Endometrial microvascular endothelial cells (primary cell): Measurements from ENCODE around the gene CYP2F1. TPM values are rescaled to one million over a fixed set of nuclear protein-coding genes. Genes with fewer than 3 reads are reported as not detected.

Experiments used
- in situ Hi-C: cut with HindIII; loops from 2 replicates; pipeline ENCODE4 v1.10.0; 2017; ENCODE audit warnings: low sequenced_read_pairs, low pct_unique_long_range_greater_than_20kb; ENCODE audit errors: inconsistent ontology term
- total RNA-seq: library from RNA; depleted of rRNA; stranded (reverse); fragments of >200 nt; gene quantifications from one replicate; pipeline ENCODE4 v1.2.3, GENCODE V29; 2015; ENCODE audit errors: inconsistent ontology term

Gene CYP2F1
- total RNA-seq, 1 donor from 2014 or later, result not detected

DNA sequence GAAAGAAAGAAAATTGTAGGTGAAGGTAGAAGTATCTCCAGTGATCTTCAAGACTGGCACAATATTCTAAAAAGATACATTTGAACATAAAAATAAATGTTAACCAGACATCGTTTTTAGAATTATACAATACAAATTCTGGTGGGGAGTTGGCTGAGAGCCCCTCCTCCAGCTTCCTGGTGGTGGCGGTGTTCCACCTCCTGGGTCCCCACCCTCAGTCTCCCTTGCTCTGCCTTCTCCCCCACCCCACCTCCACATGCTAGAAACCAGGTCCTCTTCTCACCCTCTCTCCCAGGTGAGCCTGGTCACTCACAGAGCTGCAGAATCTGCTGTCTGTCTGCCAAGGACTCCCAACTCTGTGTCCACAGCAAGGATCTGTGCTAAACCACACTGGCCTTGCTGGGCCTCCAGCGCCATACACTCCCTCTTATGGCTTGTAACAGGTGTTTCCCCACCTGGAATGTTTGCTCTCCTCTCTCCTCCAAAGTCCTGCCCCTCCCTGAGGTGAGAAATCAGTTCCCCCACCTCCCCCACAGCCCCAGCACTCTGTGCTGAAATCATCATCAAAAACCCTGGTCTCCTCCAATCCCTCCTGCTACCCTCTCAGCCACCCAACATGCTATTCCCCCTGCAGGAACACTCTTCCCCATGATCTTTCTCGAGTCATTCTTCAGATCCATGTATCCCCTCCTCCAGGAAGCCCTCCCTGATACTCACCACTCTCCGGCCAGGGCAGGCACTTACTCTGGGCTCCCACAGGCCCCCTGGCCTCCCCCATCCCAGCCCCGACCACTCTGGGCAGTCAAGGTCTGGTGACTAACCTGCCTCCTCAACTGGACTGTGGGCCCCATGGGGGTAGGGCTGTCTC is 58.3 kb downstream of the CYP2F1 start:
- in situ Hi-C loops, result no loop called here

DNA sequence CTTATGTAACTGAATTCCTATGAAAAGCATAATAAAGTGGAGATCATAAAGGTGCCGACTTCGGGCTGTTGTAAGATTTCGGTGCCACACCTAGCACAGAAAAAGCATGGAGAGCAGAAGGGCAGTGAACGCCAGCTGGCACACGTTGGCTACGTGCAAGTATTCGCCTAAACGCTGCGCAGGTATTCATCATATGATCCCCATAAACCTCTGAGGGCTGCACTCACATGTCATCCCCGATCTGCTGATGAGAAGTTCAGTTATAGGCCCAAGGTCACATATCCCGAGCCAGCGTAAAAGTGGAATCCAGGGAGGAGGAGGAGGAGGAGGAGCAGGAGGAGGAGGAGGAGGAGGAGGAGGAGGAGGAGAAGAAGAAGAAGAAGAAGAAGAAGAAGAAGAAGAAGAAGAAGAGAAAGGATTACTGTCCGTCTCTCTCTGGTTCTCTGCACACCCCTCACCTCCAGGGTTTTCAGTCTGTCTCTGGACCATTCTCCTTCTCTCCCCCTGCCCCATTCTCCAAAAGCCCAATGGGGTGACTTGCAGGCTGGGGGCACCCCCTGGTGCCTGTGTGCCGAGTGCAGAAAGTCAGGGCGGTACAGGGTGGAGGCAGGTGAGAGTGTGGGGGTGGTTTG is 60.2 kb downstream of the CYP2F1 start:
- in situ Hi-C loops, result no loop called here

DNA sequence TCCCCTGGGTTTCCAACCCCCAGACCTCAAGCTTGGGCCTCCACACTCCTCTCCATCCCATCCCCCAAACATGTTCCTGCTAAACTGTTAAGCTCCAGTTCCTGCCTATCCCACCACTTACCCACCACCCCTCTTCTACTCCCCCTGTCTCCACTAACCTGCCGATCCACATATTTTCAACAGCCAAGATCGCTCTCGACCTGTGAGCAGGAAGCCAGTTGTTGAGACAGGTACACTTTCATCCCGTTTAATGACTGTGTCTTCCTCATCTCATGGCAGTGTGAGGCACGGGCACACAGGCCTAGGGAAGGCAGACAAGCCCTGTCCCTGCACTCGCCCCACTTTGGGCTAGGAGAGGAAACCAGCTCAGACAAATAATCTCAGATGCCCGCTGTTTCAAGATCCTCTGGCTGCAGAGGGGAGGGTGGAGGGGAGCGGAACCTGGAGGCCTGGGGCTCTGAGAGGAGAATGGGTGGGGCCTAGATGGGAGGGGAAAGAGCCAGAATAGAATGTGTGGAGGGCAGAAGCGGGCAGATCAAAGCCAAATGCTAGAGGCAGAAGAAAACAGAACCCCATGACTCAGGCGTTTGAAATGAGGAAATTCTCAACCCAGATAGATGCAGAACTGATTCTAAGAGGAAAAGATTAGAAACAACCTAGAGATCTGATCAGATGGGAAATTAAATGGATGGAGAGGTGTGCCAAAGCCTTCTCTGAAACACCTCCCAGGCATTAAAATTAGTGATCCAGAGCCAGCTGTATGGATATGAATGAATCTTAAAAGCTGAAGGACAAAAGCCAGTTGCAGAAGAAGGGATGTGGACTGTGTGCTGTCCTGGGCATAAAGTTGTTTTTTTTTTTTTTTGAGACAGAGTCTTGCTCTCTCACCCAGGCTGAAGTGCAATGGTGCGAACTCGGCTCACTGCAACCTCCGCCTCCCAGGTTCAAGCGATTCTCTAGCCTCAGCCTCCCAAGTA is 61.9 kb downstream of the CYP2F1 start:
- in situ Hi-C loops, result no loop called here

Other genes starting within 250 kb of the CYP2F1 start
- not detected for gene CYP2A7, start 232.2 kb upstream of the CYP2F1 start, total RNA-seq
- not detected for gene CYP2B6, start 123.2 kb upstream of the CYP2F1 start, total RNA-seq
- gene CYP2A13, start 26.0 kb upstream of the CYP2F1 start, total RNA-seq, result not detected
- gene CYP2S1, start 78.8 kb downstream of the CYP2F1 start, total RNA-seq, result 7.0 TPM
- 270 TPM for gene AXL, start 104.8 kb downstream of the CYP2F1 start, total RNA-seq
- gene HNRNPUL1, start 149.9 kb downstream of the CYP2F1 start, total RNA-seq, result 141 TPM
- gene CCDC97, start 195.7 kb downstream of the CYP2F1 start, total RNA-seq, result 14.3 TPM
- 31.8 TPM for gene TGFB1, start 239.5 kb downstream of the CYP2F1 start, total RNA-seq
- gene B9D2, start 249.7 kb downstream of the CYP2F1 start, total RNA-seq, result 11.5 TPM